Measurements from ENCODE around the gene HSD3B7.

HSD3B7 gene

GRCh38 chr16:31029272-31029671 is 44.3 kb downstream of the HSD3B7 start:
- Histone ChIP-seq H3K4me1 (ENCODE audit: control insufficient read depth, insufficient read depth, low read length) (peaks cover 9% of the 10 kb centered on the region), H3K9me3 (ENCODE audit: control insufficient read depth, low read length) (no peaks in the 10 kb centered on the region), H3K27me3 (ENCODE audit: control insufficient read depth, insufficient read depth, low read length) (no peaks in the 10 kb centered on the region), H3K36me3 (ENCODE audit: control insufficient read depth, insufficient read depth, low read length) (no peaks in the 10 kb centered on the region), H3K9ac (ENCODE audit: low read length) (no peak overlapping the region), H3K4me3 (ENCODE audit: low read length) (no peak overlapping the region)

- Histone ChIP-seq H3K4me3 (ENCODE audit: low read length) (no peak overlapping the region), H3K36me3 (ENCODE audit: control insufficient read depth, insufficient read depth, low read length) (no peaks in the 10 kb centered on the region), H3K4me1 (ENCODE audit: control insufficient read depth, insufficient read depth, low read length) (peaks cover 17% of the 10 kb centered on the region), H3K9ac (ENCODE audit: low read length) (no peak overlapping the region), H3K27me3 (ENCODE audit: control insufficient read depth, insufficient read depth, low read length) (no peaks in the 10 kb centered on the region), H3K9me3 (ENCODE audit: control insufficient read depth, low read length) (no peaks in the 10 kb centered on the region)
These were observed 46.3 kb downstream of the HSD3B7 start for GRCh38 chr16:31031276-31031675.

GRCh38 chr16:31032736-31033708 is 48.0 kb downstream of the HSD3B7 start, which contains the start of gene STX4:
Gene STX4, plus strand, starts transcription at chr16:31033558. Its CDS starts 248 bp downstream, at chr16:31033806.
- Histone ChIP-seq H3K27me3 (ENCODE audit: control insufficient read depth, insufficient read depth, low read length) (no peaks in the 10 kb centered on the region), H3K4me1 (ENCODE audit: control insufficient read depth, insufficient read depth, low read length) (peaks cover 21% of the 10 kb centered on the region)

GRCh38 chr16:31033709-31034492 is 48.9 kb downstream of the HSD3B7 start:
- H3K4me3 ChIP-seq (ENCODE audit: low read length), result peak overlapping the region; percentile 100
- peak overlapping the region; percentile 96 for H3K9ac ChIP-seq (ENCODE audit: low read length)
- H3K36me3 ChIP-seq (ENCODE audit: control insufficient read depth, insufficient read depth, low read length), result peaks cover 6% of the 10 kb centered on the region
- no peaks in the 10 kb centered on the region for H3K27me3 ChIP-seq (ENCODE audit: control insufficient read depth, insufficient read depth, low read length)
- H3K9me3 ChIP-seq (ENCODE audit: control insufficient read depth, low read length), result no peaks in the 10 kb centered on the region
- peaks cover 21% of the 10 kb centered on the region for H3K4me1 ChIP-seq (ENCODE audit: control insufficient read depth, insufficient read depth, low read length)

More at GRCh38 chr16:31032736-31033708, 48.0 kb downstream of the HSD3B7 start, which contains the start of gene STX4:
- Histone ChIP-seq H3K9ac (ENCODE audit: low read length) (peak within 1 kb of the TSS; percentile 96), H3K4me3 (ENCODE audit: low read length) (peak within 1 kb of the TSS; percentile 100), H3K36me3 (ENCODE audit: control insufficient read depth, insufficient read depth, low read length) (peaks cover 4% of the 10 kb centered on the region), H3K9me3 (ENCODE audit: control insufficient read depth, low read length) (no peaks in the 10 kb centered on the region)

- Histone ChIP-seq H3K27me3 (ENCODE audit: control insufficient read depth, insufficient read depth, low read length) (no peaks in the 10 kb centered on the region), H3K4me1 (ENCODE audit: control insufficient read depth, insufficient read depth, low read length) (peaks cover 21% of the 10 kb centered on the region), H3K4me3 (ENCODE audit: low read length) (no peak overlapping the region), H3K36me3 (ENCODE audit: control insufficient read depth, insufficient read depth, low read length) (peaks cover 6% of the 10 kb centered on the region), H3K9me3 (ENCODE audit: control insufficient read depth, low read length) (no peaks in the 10 kb centered on the region), H3K9ac (ENCODE audit: low read length) (no peak overlapping the region)
These were observed 51.7 kb downstream of the HSD3B7 start for GRCh38 chr16:31036691-31037090.

All from mucosa of stomach (tissue), 1 donor.